NCI-H510A treated with DMSO at 0.1 percent for 48 hours (cell line): ENCODE results near the gene RAB5IF.
"Not testable (repeated sequence)": the region's sequence is repeated elsewhere in the genome, so short reads cannot be mapped to it uniquely, and the experiment has no call there.

Source experiments
- DNase-seq: peaks from one replicate; lab custom pipeline; 2025; lab: John Stamatoyannopoulos, UW

The RAB5IF gene

GRCh38 chr20:36585410-36586125 lies 20.0 kb upstream of the RAB5IF start:
- DNase-seq, result no peak

DNA sequence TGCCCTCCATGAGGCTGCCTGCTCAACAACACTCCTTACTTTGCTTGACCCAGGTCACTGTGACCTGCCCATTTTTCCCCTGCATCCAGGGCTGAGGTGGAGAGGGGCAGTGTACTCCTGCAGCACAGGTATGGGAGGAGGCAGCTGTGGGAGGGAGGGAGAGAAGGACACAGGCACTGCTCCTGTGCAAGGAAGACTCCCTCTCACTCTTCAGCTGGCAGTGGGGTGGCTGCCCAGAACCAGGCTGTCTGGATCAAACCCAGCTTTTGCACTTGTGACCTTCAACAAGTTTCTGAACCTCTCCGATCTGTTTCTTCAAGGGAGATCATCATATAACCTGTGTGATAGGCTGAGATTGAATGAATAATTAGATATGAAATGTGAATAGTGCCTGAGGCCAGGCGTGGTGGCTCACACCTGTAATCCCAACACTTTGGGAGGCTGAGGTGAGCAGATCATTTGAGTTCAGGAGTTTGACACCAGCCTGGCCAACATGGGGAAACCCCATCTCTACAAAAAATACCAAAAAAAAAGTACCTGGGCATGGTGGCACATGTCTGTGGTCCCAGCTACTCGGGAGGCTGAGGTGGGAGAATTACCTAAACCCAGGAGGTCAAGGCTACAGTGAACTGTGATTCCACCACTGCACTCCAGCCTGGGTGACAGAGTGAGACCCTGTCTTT lies 18.1 kb upstream of the RAB5IF start:
- no peak for DNase-seq

DNA sequence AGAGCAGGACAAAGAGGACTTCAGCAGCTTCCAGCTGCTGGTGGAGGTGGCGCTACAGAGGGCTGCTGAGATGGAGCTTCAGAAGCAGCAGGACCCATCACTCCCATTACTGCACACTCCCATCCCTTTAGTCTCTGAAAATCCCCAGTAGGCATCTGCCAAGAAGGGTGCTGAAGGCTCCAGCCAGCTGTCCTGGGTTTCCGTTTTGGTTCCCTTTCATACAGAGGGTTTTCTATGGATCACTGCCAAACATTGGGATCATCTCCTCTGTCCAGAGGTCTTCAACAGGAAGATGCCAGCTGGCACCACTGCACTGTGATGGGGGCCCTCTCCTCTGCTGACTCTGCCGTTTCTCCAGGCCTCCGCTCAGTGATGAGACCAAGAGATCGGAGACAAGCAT lies 14.3 kb upstream of the RAB5IF start:
- no peak for DNase-seq

GRCh38 chr20:36591854-36592641 lies 13.5 kb upstream of the RAB5IF start:
- DNase-seq, result no peak

GRCh38 chr20:36593347-36593929 lies 12.1 kb upstream of the RAB5IF start:
- DNase-seq, result no peak

DNA sequence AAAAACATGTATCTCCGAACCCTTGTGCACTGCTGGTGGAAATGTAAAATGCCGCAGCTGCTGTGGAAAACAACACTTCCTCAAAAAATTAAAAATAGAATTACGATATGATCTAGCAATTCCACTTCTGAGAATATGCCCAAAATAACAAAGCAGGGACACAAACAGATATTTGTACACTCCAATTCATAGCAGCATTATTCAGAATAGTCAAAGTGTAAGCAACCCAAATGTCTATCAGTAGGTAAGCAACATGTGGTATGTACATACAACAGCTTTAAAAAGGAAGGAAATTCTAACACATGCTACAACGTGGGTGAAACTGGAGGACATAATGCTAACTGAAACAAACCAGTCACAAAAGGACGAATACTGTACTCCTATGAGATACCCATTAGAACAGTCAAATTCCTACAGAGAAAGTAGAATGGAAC lies 5.7 kb upstream of the RAB5IF start:
- DNase-seq, result no peak

- no peak for DNase-seq
Measured at GRCh38 chr20:36601540-36601939, 4.0 kb upstream of the RAB5IF start.

DNA sequence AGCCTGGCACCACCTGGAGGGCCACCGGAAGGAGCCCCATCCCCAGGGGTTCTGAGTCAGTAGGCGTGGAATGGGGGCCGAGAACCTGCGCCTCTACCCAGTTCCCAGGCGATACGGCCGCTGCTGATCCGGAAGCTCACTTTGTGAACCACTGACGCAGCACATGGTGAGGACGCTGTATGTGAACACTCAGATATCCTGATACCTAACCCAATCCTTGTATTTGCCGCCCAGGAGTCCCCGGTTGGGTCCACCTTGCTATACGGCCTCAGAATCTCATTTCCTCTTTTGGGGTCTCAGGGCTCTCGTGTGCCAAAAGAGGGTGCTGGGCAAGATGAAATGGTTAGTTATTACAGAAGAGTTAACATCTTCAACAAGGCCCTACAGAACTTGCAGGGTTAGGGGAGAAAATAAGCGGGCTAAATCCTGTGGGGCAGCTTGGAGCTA lies 604 bp upstream of the RAB5IF start:
- peak; percentile 64 for DNase-seq

DNA sequence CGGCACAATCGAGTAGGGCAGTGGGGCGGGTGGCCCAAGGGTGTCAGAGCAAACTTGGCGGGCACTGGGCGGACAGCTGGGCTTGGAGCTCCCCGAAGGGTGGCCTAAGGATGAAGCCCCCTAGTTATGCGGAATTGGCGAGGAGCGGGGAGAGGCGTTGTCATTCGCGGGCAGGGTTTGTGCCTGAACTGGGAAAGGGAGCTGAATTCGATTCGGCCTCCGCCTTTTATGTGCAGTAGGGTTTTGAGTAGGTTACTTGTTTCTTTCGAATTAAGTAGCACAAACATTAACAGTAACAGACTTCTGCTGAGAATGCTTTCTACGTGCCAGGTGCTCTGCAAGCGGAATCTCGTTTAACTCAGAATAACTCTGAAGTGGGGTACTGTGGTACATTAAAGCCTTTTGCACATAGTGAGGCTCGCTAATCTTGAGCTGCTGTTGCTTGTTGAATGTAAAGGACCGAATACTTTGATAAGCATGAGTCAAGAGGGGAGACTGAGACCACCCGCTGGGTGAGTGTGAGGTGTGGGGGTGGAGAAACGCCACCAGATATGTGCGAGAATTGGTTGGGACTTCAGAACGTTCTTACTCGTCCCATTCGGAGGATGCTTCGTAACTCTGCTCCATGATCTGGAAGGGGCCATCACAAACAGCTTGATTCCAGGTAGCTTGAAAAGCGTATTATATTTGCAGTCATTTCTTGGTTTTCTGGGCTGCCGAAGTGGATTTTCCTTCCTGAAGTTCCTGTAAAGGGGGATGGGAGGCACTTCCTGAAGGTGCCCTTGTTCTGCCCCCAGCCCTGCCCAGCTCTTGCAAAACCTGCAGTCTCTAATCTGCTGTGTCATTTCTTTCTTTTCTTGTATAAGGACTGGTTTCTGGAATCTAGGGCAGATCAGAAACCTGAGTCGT lies 833 bp downstream of the RAB5IF start:
- no peak for DNase-seq

DNA sequence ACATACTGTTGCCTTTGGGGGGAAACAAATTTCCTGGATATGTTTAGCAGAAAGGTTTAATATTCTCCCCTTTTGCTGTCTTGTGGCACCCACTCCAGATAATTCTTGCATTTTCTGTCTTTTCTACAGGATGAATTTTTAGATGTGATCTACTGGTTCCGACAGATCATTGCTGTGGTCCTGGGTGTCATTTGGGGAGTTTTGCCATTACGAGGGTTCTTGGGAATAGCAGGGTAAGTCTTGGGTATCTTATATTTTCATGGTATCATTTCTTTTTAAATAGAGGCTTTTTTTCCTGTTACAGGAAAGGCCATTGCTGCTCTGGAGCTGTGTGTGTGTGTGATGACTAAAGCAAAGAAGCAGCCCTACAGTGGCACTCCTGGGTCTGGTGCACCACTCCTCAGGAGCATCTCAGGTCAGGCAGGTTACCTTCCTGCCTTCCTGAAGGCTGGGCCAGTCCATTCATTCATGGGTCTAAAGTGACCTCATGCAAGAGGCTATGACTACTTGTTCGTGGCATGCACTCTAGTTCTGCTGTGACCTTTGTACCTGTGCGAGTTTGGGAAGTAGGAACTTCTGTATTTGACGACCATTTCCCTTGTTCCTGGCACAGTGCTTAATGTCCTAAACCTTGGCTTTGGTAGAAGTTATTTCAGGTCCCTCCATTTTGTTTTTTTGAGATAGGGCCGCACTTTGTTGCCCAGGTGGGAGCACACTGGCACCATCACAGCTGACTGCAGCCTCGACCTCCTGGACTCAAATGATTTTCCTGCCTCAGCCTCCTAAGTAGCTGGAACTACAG lies 2.2 kb downstream of the RAB5IF start:
- DNase-seq, result no peak

GRCh38 chr20:36608388-36608728 lies 2.8 kb downstream of the RAB5IF start:
- not testable (repeated sequence) for DNase-seq

DNA sequence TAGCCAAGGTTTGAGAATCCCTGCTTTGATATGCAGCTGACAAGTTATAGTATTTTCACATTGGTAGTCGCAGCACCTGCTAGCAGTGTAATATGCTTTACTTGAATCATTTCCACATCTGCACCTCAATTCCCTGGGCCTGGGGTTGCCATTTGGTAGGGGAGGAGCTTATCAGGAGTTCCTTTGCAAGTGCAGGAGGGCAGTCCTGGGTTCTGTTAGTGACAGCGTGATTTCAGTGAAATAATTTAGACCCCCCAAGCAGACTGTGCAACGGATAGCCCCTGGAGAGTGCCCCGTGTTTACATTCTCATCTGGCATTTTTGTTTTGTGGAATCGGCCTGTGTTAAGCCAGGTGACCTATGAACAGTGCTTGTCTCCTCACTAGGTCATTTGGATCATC lies 6.0 kb downstream of the RAB5IF start:
- no peak for DNase-seq

DNA sequence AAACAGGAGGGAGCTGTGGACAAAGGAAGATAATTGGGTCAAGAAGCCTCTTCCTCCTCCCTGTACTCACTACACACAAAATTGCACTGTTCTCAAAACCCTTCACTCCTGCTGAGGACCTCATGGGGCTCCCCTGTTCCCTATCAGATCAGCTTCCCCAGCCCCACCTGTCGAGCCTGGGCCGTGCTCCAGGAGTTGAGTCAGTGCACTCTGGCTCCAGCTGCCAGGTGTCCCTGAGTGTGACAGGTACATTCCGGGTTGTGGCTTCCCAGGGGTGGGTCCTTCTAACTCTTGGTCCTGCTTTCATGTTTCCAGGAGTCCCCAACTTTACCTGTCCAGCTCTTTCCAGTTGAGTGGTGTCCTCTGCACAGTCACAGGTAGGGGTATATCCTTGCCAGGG lies 8.4 kb downstream of the RAB5IF start:
- DNase-seq, result peak; percentile 10

- DNase-seq, result no peak
Measured at GRCh38 chr20:36614781-36615557, 9.4 kb downstream of the RAB5IF start.

DNA sequence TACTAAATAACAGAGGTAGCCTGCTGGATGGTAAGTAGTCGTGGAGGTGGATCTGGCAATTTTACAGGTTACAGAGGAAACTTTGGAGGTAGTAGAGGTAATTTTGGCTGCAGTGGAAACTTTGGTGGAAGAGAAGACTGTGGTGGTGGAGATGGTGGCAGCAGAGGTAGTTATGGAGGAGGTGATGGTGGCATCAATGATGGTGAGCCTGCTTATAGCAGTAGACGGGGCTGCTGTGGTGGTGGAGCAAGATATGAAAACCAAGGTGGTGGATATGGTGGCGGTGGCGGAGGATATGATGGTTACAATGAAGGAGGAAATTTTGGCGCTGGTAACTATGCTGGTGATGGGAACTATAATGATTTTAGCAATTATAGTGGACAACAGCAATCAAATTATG lies 15.3 kb downstream of the RAB5IF start:
- no peak for DNase-seq

- no peak for DNase-seq
Measured at GRCh38 chr20:36623444-36623843, 17.9 kb downstream of the RAB5IF start.

DNA sequence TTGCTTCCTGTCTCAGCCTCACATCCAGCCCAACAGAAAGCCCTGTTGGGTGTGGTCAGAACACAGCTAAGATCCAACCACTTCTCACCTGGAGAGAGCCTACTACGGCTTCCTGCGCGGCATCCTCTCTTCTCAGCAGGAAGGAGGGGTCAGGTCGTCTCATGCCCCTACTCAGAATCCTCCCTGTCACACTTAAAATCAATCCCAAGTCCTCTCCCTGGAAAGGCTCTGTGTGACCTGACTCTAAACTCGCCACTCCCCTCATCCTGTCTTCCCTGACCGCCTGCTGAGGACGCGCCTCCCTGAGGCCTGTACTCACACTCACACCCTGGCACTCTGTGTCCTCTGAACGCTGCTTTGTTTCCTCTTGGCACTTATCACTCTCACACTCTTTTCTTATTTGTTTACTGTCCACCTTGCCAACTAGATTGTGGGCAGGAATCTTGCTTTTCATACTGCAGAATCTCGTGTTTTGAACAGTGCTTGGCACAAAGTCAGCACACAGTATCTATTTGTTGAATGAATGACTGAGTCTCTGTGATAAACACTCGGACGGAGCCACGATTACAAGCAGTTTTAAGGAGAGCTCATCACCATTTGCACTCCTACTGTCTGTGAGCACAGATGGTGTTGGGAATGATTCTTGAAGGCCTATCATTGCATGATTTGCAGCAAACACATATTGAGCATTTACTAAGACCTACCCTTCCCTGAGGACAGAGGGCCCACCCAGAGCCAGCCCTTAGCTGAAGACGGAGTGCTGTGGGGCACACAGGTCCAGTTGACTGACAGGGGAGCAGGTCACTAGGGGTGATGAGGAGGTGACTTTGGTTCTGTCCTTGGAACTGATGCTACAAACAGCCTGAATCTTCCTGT lies 18.7 kb downstream of the RAB5IF start:
- peak; percentile 67 for DNase-seq

- peak; percentile 29 for DNase-seq
Measured at GRCh38 chr20:36624944-36625324, 19.4 kb downstream of the RAB5IF start.

GRCh38 chr20:36628076-36628475 lies 22.5 kb downstream of the RAB5IF start:
- DNase-seq, result no peak
